ENCODE measurements around the gene CRYBG3.

DNA sequence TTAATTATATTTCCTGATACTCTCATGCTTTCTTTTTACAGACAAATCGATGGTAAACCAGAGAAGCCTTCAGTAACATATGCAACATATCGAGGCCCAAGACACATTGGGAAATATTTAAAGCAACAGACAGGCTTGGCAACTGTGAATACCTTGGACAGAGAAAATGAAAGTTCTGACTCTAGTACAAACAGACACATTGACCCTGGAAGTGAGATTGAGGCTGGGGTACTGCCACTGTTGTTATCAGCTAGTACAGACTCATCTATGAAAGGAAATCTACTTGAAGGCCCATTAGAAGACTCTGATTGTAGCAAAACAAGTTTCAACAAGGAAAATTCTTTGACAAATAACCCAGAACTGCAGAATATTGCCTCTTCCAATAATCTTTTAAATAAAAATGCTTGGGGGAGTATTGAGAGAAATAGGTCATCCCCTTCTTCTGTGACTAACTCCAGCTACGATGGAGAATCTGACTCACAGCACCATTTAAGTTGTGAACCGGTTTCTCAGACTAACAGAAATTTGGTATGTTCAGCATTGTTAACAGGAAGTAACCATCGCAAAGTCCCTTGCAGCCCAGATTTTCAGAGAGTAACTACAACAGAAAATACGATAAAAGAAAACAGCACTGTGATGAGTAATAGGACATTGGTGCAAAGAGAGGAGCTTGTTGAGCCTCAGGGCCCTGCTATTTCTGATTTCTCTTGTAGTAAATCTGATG lies 50.2 kb downstream of the CRYBG3 start:
- TF ChIP-seq CTCF (IDR thresholded peaks at IDR 0.05) (no peak), POLR2A (IDR thresholded peaks at IDR 0.05) (no peak)
